ENCODE measurements around the gene MXRA8.

GRCh38 chr1:1353389-1354151 lies 4.8 kb downstream of the MXRA8 start:
- TF ChIP-seq CTCF (IDR thresholded peaks at IDR 0.05; ENCODE audit: low read depth, low read length, poor library complexity, severe bottlenecking) = no peak
- no peak for TF ChIP-seq EZH2phosphoT487 (IDR thresholded peaks at IDR 0.05; ENCODE audit: borderline replicate concordance, low read length)

Measured in DOHH2 (cell line).